Measurements from ENCODE around the gene WBP11.
A peak's percentile ranks its signal among the peaks of the same experiment; 100 is the strongest.

The WBP11 gene

GRCh38 chr12:14810953-14811483 is 7.7 kb upstream of the WBP11 start:
- Histone ChIP-seq H2BK120ac (ENCODE audit: low read depth, low read length) (no peak overlapping the region), H2BK12ac (ENCODE audit: low read length) (no peak overlapping the region), H3K4ac (ENCODE audit: low read length) (no peak overlapping the region), H3K9ac (ENCODE audit: low read depth, low read length, poor library complexity) (no peak overlapping the region), H3K27ac (replicated peaks; ENCODE audit: low read length) (no peak overlapping the region), H2BK5ac (ENCODE audit: low read length) (no peak overlapping the region), H2AK5ac (ENCODE audit: low read depth, low read length) (no peak overlapping the region), H3K36me3 (replicated peaks in 1 of 2; ENCODE audit: control insufficient read depth in 2 of 2, insufficient read depth in 2 of 2, low read length in 2 of 2) (no peaks in the 10 kb centered on the region), H3K14ac (ENCODE audit: low read length) (no peak overlapping the region), H3K4me3 (ENCODE audit: low read length in 2 of 2) (no peak overlapping the region), H2AFZ (ENCODE audit: low read length) (no peak overlapping the region), H4K8ac (ENCODE audit: low read depth, low read length) (no peak overlapping the region), H3K18ac (ENCODE audit: low read length) (no peak overlapping the region), H3K23ac (ENCODE audit: low read depth, low read length, poor library complexity) (no peak overlapping the region), H3K9me3 (replicated peaks in 1 of 2; ENCODE audit: control insufficient read depth in 2 of 2, insufficient read depth in 1 of 2, low read depth in 1 of 2, low read length in 2 of 2) (no peaks in the 10 kb centered on the region), H3K79me1 (ENCODE audit: low read depth, low read length) (no peaks in the 10 kb centered on the region), H3K27me3 (ENCODE audit: control insufficient read depth in 3 of 3, insufficient read depth in 3 of 3, low read depth in 1 of 3, low read length in 3 of 3) (no peaks in the 10 kb centered on the region), H3K4me2 (ENCODE audit: insufficient read depth, low read length, poor library complexity, severe bottlenecking) (no peak overlapping the region), H3K4me1 (ENCODE audit: control insufficient read depth in 2 of 2, insufficient read depth in 1 of 2, low read depth in 1 of 2, low read length in 2 of 2) (peaks cover 0 to 3% of the 10 kb centered on the region in 2 donors), H2BK15ac (ENCODE audit: low read length) (no peak overlapping the region), H4K91ac (ENCODE audit: low read depth, low read length, poor library complexity) (no peak overlapping the region)
- no CpG with 5 or more reads among the region's 1 CpG for WGBS, 2 donors (ENCODE audit: extremely low coverage in 2 of 2, insufficient read length in 2 of 2, insufficient replicate concordance in 1 of 2)
- DNase-seq (ENCODE audit: low spot score): no peak

- no peak overlapping the region for H2AK5ac ChIP-seq (ENCODE audit: low read depth, low read length)
- no peak overlapping the region for H2BK120ac ChIP-seq (ENCODE audit: low read depth, low read length)
- no peaks in the 10 kb centered on the region for H3K36me3 ChIP-seq (replicated peaks in 1 of 2; ENCODE audit: control insufficient read depth in 2 of 2, insufficient read depth in 2 of 2, low read length in 2 of 2)
- H3K23ac ChIP-seq (ENCODE audit: low read depth, low read length, poor library complexity): no peak overlapping the region
- no peak overlapping the region for H3K14ac ChIP-seq (ENCODE audit: low read length)
- peaks cover 0 to 3% of the 10 kb centered on the region in 2 donors for H3K4me1 ChIP-seq (ENCODE audit: control insufficient read depth in 2 of 2, insufficient read depth in 1 of 2, low read depth in 1 of 2, low read length in 2 of 2)
- H2BK5ac ChIP-seq (ENCODE audit: low read length): no peak overlapping the region
- H3K79me1 ChIP-seq (ENCODE audit: low read depth, low read length): no peaks in the 10 kb centered on the region
- no CpG with 5 or more reads among the region's 5 CpGs for WGBS, 2 donors (ENCODE audit: extremely low coverage in 2 of 2, insufficient read length in 2 of 2, insufficient replicate concordance in 1 of 2)
- DNase-seq (ENCODE audit: low spot score): no peak
- no peak overlapping the region for H2AFZ ChIP-seq (ENCODE audit: low read length)
- no peaks in the 10 kb centered on the region for H3K9me3 ChIP-seq (replicated peaks in 1 of 2; ENCODE audit: control insufficient read depth in 2 of 2, insufficient read depth in 1 of 2, low read depth in 1 of 2, low read length in 2 of 2)
- H4K8ac ChIP-seq (ENCODE audit: low read depth, low read length): no peak overlapping the region
- H3K9ac ChIP-seq (ENCODE audit: low read depth, low read length, poor library complexity): no peak overlapping the region
- H3K18ac ChIP-seq (ENCODE audit: low read length): no peak overlapping the region
- H3K4me3 ChIP-seq (ENCODE audit: low read length in 2 of 2): no peak overlapping the region
- H3K4me2 ChIP-seq (ENCODE audit: insufficient read depth, low read length, poor library complexity, severe bottlenecking): no peak overlapping the region
- H2BK15ac ChIP-seq (ENCODE audit: low read length): no peak overlapping the region
- H3K27me3 ChIP-seq (ENCODE audit: control insufficient read depth in 3 of 3, insufficient read depth in 3 of 3, low read depth in 1 of 3, low read length in 3 of 3): no peaks in the 10 kb centered on the region
- H4K91ac ChIP-seq (ENCODE audit: low read depth, low read length, poor library complexity): no peak overlapping the region
- no peak overlapping the region for H3K4ac ChIP-seq (ENCODE audit: low read length)
- H3K27ac ChIP-seq (replicated peaks; ENCODE audit: low read length): no peak overlapping the region
- H2BK12ac ChIP-seq (ENCODE audit: low read length): no peak overlapping the region
Observed at GRCh38 chr12:14810167-14810952, 7.1 kb upstream of the WBP11 start.

- 80% methylated on average over 2 of the region's 12 CpGs; no CpG with 5 or more reads in 1 of the 2 donors for WGBS, 2 donors (ENCODE audit: extremely low coverage in 2 of 2, insufficient read length in 2 of 2, insufficient replicate concordance in 1 of 2)
- H3K4me2 ChIP-seq (ENCODE audit: insufficient read depth, low read length, poor library complexity, severe bottlenecking): peak overlapping the region; percentile 58
- H2BK120ac ChIP-seq (ENCODE audit: low read depth, low read length): no peak overlapping the region
Observed at GRCh38 chr12:14803830-14804160, 517 bp upstream of the WBP11 start.

GRCh38 chr12:14802721-14803010 is 612 bp downstream of the WBP11 start:
- no peak overlapping the region for H3K14ac ChIP-seq (ENCODE audit: low read length)
- H3K27me3 ChIP-seq (ENCODE audit: control insufficient read depth in 3 of 3, insufficient read depth in 3 of 3, low read depth in 1 of 3, low read length in 3 of 3): no peaks in the 10 kb centered on the region
- no peak overlapping the region for H2BK12ac ChIP-seq (ENCODE audit: low read length)
- H2BK120ac ChIP-seq (ENCODE audit: low read depth, low read length): no peak overlapping the region
- H3K9ac ChIP-seq (ENCODE audit: low read depth, low read length, poor library complexity): peak overlapping the region; percentile 95
- H3K18ac ChIP-seq (ENCODE audit: low read length): peak overlapping the region; percentile 73
- peak overlapping the region; percentile 82 to 90 for H3K4me3 ChIP-seq (ENCODE audit: low read length in 2 of 2)
- H3K79me1 ChIP-seq (ENCODE audit: low read depth, low read length): peaks cover 3% of the 10 kb centered on the region
- H2BK5ac ChIP-seq (ENCODE audit: low read length): peak overlapping the region; percentile 72
- no peaks in the 10 kb centered on the region for H3K9me3 ChIP-seq (replicated peaks in 1 of 2; ENCODE audit: control insufficient read depth in 2 of 2, insufficient read depth in 1 of 2, low read depth in 1 of 2, low read length in 2 of 2)
- H2BK15ac ChIP-seq (ENCODE audit: low read length): no peak overlapping the region
- no peak overlapping the region for H3K4ac ChIP-seq (ENCODE audit: low read length)
- H3K4me1 ChIP-seq (ENCODE audit: control insufficient read depth in 2 of 2, insufficient read depth in 1 of 2, low read depth in 1 of 2, low read length in 2 of 2): peaks cover 1 to 7% of the 10 kb centered on the region in 2 donors
- H4K8ac ChIP-seq (ENCODE audit: low read depth, low read length): no peak overlapping the region
- H3K27ac ChIP-seq (replicated peaks; ENCODE audit: low read length): no peak overlapping the region
- peaks cover 6 to 38% of the 10 kb centered on the region in 2 donors for H3K36me3 ChIP-seq (replicated peaks in 1 of 2; ENCODE audit: control insufficient read depth in 2 of 2, insufficient read depth in 2 of 2, low read length in 2 of 2)
- no peak overlapping the region for H4K91ac ChIP-seq (ENCODE audit: low read depth, low read length, poor library complexity)
- H2AK5ac ChIP-seq (ENCODE audit: low read depth, low read length): no peak overlapping the region
- peak overlapping the region; percentile 86 for H2AFZ ChIP-seq (ENCODE audit: low read length)
- H3K4me2 ChIP-seq (ENCODE audit: insufficient read depth, low read length, poor library complexity, severe bottlenecking): peak overlapping the region; percentile 41
- H3K23ac ChIP-seq (ENCODE audit: low read depth, low read length, poor library complexity): no peak overlapping the region
- no CpG with 5 or more reads among the region's 7 CpGs for WGBS, 2 donors (ENCODE audit: extremely low coverage in 2 of 2, insufficient read length in 2 of 2, insufficient replicate concordance in 1 of 2)
- no peak for DNase-seq (ENCODE audit: low spot score)

More at GRCh38 chr12:14803830-14804160, 517 bp upstream of the WBP11 start:
- no peak overlapping the region for H2BK15ac ChIP-seq (ENCODE audit: low read length)
- no peak overlapping the region for H3K14ac ChIP-seq (ENCODE audit: low read length)
- peak overlapping the region; percentile 80 to 82 for H3K4me3 ChIP-seq (ENCODE audit: low read length in 2 of 2)
- H2BK12ac ChIP-seq (ENCODE audit: low read length): no peak overlapping the region
- peak overlapping the region; percentile 44 for H3K27ac ChIP-seq (replicated peaks; ENCODE audit: low read length)
- no peak overlapping the region for H3K18ac ChIP-seq (ENCODE audit: low read length)
- peaks cover 2 to 27% of the 10 kb centered on the region in 2 donors for H3K36me3 ChIP-seq (replicated peaks in 1 of 2; ENCODE audit: control insufficient read depth in 2 of 2, insufficient read depth in 2 of 2, low read length in 2 of 2)
- H3K9me3 ChIP-seq (replicated peaks in 1 of 2; ENCODE audit: control insufficient read depth in 2 of 2, insufficient read depth in 1 of 2, low read depth in 1 of 2, low read length in 2 of 2): no peaks in the 10 kb centered on the region
- peaks cover 3% of the 10 kb centered on the region for H3K79me1 ChIP-seq (ENCODE audit: low read depth, low read length)
- no peak for DNase-seq (ENCODE audit: low spot score)
- no peak overlapping the region for H3K4ac ChIP-seq (ENCODE audit: low read length)
- peaks cover 1 to 7% of the 10 kb centered on the region in 2 donors for H3K4me1 ChIP-seq (ENCODE audit: control insufficient read depth in 2 of 2, insufficient read depth in 1 of 2, low read depth in 1 of 2, low read length in 2 of 2)
- H2BK5ac ChIP-seq (ENCODE audit: low read length): no peak overlapping the region
- H4K91ac ChIP-seq (ENCODE audit: low read depth, low read length, poor library complexity): no peak overlapping the region
- no peak overlapping the region for H4K8ac ChIP-seq (ENCODE audit: low read depth, low read length)
- no peak overlapping the region for H3K23ac ChIP-seq (ENCODE audit: low read depth, low read length, poor library complexity)
- H3K9ac ChIP-seq (ENCODE audit: low read depth, low read length, poor library complexity): no peak overlapping the region
- H3K27me3 ChIP-seq (ENCODE audit: control insufficient read depth in 3 of 3, insufficient read depth in 3 of 3, low read depth in 1 of 3, low read length in 3 of 3): no peaks in the 10 kb centered on the region
- no peak overlapping the region for H2AK5ac ChIP-seq (ENCODE audit: low read depth, low read length)
- H2AFZ ChIP-seq (ENCODE audit: low read length): peak overlapping the region; percentile 78
